Colonic mucosa (tissue), 4 donors: Measurements from ENCODE around the gene POC1A. TPM values are rescaled to one million over a fixed set of nuclear protein-coding genes. Genes with fewer than 3 reads are reported as not detected.

Experiments
- DNase-seq: peaks from one replicate; pipeline ENCODE4 v3.0.0-alpha.2; 2020
- H3K27ac ChIP-seq: fragments of 200-600 bp; one replicate; pipeline ENCODE4 v1.8.0; 2021
- H3K27me3 ChIP-seq: fragments of 200-600 bp; one replicate; pipeline ENCODE4 v1.8.0; 2021
- H3K36me3 ChIP-seq: fragments of 200-600 bp; one replicate; pipeline ENCODE4 v1.8.0; 2021
- H3K4me1 ChIP-seq: fragments of 200-600 bp; one replicate; pipeline ENCODE4 v1.8.0; 2021; ENCODE audit warnings: mild to moderate bottlenecking
- H3K4me3 ChIP-seq: fragments of 200-600 bp; one replicate; pipeline ENCODE4 v1.8.0; 2021
- H3K9ac ChIP-seq, 2 donors: one replicate each; pipeline ENCODE4 v1.7.0; 2013; ENCODE audit warnings: control low read depth in 2 of 2, low read depth in 2 of 2, low read length in 2 of 2
- H3K9me3 ChIP-seq: fragments of 200-600 bp; one replicate; pipeline ENCODE4 v1.8.0; 2021
- CTCF ChIP-seq: fragments of 200-600 bp; IDR thresholded peaks from one replicate; pipeline ENCODE4 v1.8.0; 2022; ENCODE audit warnings: antibody characterized with exemption, mild to moderate bottlenecking
- intact Hi-C: fragments of 100-400 bp; cut with DNase I; formaldehyde crosslinking; loops from one replicate; pipeline ENCODE4 v1.14.1; 2022
- total RNA-seq, 2 donors: library from RNA; stranded (reverse); fragmentation: NEBNext Ultra II Directional in 1 of 2; extraction: Animal tissue kit (Norgen Biotek cat#: 25700) in 1 of 2; gene quantifications; one replicate each; pipeline ENCODE4 v1.2.1, GENCODE V29; 2021
- donor health status: healthy.
- donor health status: DM: no; HTN: no; CAD: no.
- donor health status: DM: no; HTN: no; CAD: no.

POC1A gene
- total RNA-seq, 2 donors from 2014 or later, result 7.6 to 33.7 TPM

GRCh38 chr3:52149726-52150125 is 4.5 kb downstream of the POC1A start:
- Histone ChIP-seq H3K27me3 (no peaks in the 10 kb centered on the region), H3K27ac (no peak overlapping the region), H3K4me1 (peaks cover 10% of the 10 kb centered on the region), H3K4me3 (no peak overlapping the region), H3K9me3 (no peaks in the 10 kb centered on the region), H3K36me3 (no peaks in the 10 kb centered on the region), H3K9ac (no peak overlapping the region)
- no peak for DNase-seq
- intact Hi-C loops, result loop anchor here (10.0 kb wide), 1 partner anchor 65 kb away; no protein-coding TSS in a partner anchor
- no peak for TF ChIP-seq CTCF

GRCh38 chr3:52149021-52149420 is 5.2 kb downstream of the POC1A start:
- intact Hi-C loops, result no loop called here
- Histone ChIP-seq H3K4me3 (no peak overlapping the region), H3K4me1 (peaks cover 9% of the 10 kb centered on the region), H3K36me3 (no peaks in the 10 kb centered on the region), H3K27me3 (no peaks in the 10 kb centered on the region), H3K9ac (no peak overlapping the region), H3K27ac (no peak overlapping the region), H3K9me3 (no peaks in the 10 kb centered on the region)
- TF ChIP-seq CTCF, result no peak
- DNase-seq, result no peak

- Histone ChIP-seq H3K4me1 (no peaks in the 10 kb centered on the region), H3K36me3 (no peaks in the 10 kb centered on the region), H3K9me3 (no peaks in the 10 kb centered on the region), H3K4me3 (no peak overlapping the region), H3K27me3 (no peaks in the 10 kb centered on the region), H3K27ac (no peak overlapping the region), H3K9ac (no peak overlapping the region)
- no peak for TF ChIP-seq CTCF
- no peak for DNase-seq
- intact Hi-C loops, result no loop called here
Observed at GRCh38 chr3:52147804-52148203, 6.4 kb downstream of the POC1A start.

GRCh38 chr3:52146811-52147210 is 7.4 kb downstream of the POC1A start:
- Histone ChIP-seq H3K36me3 (no peaks in the 10 kb centered on the region), H3K27ac (no peak overlapping the region), H3K9me3 (no peaks in the 10 kb centered on the region), H3K4me3 (no peak overlapping the region), H3K27me3 (no peaks in the 10 kb centered on the region), H3K9ac (no peak overlapping the region), H3K4me1 (no peaks in the 10 kb centered on the region)
- intact Hi-C loops, result no loop called here
- DNase-seq, result no peak
- TF ChIP-seq CTCF, result no peak

GRCh38 chr3:52146189-52146588 is 8.0 kb downstream of the POC1A start:
- Histone ChIP-seq H3K9me3 (no peaks in the 10 kb centered on the region), H3K4me1 (no peaks in the 10 kb centered on the region), H3K4me3 (no peak overlapping the region), H3K27me3 (no peaks in the 10 kb centered on the region), H3K27ac (no peak overlapping the region), H3K36me3 (no peaks in the 10 kb centered on the region), H3K9ac (no peak overlapping the region)
- TF ChIP-seq CTCF, result no peak
- no peak for DNase-seq
- intact Hi-C loops, result no loop called here

GRCh38 chr3:52145736-52146110 is 8.5 kb downstream of the POC1A start:
- Histone ChIP-seq H3K9me3 (no peaks in the 10 kb centered on the region), H3K27me3 (no peaks in the 10 kb centered on the region), H3K36me3 (no peaks in the 10 kb centered on the region), H3K27ac (no peak overlapping the region), H3K9ac (no peak overlapping the region), H3K4me3 (no peak overlapping the region), H3K4me1 (no peaks in the 10 kb centered on the region)
- intact Hi-C loops, result no loop called here
- TF ChIP-seq CTCF, result no peak
- DNase-seq, result no peak
